ENCODE results near the gene CACFD1. TPM values are rescaled to one million over a fixed set of nuclear protein-coding genes. Genes with fewer than 3 reads are reported as not detected.

Gene CACFD1
- total and polyA plus RNA-seq, 2 experiments from 2014 or later: 61.7 to 64.0 TPM

DNA sequence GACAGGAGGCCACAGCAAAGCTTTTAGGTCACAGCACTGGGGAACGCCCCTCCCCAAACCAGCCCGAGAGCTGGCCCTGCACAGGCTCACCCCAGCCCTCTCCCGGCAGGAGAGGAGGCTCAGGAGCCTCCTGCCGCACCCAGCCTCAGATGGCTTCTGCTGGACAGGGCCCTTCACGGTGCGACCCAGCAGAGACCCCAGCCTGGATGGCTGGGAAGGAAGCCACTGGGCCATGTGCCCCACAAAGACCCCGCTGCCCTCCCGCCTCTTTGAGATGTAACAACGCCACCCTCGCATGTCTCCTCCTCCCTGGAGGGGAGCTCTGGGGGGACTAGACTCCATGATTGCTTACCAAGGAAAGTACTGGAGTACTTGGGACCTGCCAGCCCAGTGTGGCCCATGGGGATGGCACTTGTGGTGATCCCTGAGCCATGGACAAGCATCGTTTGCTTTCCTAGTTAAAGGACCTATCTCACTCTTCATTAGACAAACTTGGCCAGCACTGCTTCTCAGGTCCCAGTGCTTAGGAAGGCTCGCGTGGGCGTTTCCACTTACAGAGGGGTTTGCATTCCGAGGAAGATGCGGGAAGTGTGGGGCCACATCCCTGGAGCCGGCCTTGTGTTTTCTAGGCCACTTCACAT, 56.0 kb downstream of the CACFD1 start:
- Histone ChIP-seq H3K36me3 (no peaks in the 10 kb centered on the region), H3K4me1 (ENCODE audit: low read depth) (no peaks in the 10 kb centered on the region), H3K9me3 (ENCODE audit: low read depth) (no peaks in the 10 kb centered on the region), H3K27ac (no peak overlapping the region), H3K4me3 (no peak overlapping the region), H3K27me3 (no peaks in the 10 kb centered on the region)
- no peak for DNase-seq (ENCODE audit: low read depth in 1 of 2, low spot score in 1 of 2)
- TF ChIP-seq CTCF (IDR thresholded peaks at IDR 0.05; ENCODE audit: low read depth, low read length): no peak

- H3K27ac ChIP-seq: no peak overlapping the region
- no peak for DNase-seq (ENCODE audit: low read depth in 1 of 2, low spot score in 1 of 2)
- H3K27me3 ChIP-seq: no peaks in the 10 kb centered on the region
- TF ChIP-seq CTCF (IDR thresholded peaks at IDR 0.05; ENCODE audit: low read depth, low read length): no peak
- no peaks in the 10 kb centered on the region for H3K9me3 ChIP-seq (ENCODE audit: low read depth)
- H3K4me1 ChIP-seq (ENCODE audit: low read depth): no peaks in the 10 kb centered on the region
- no peaks in the 10 kb centered on the region for H3K36me3 ChIP-seq
- no peak overlapping the region for H3K4me3 ChIP-seq
Measured at GRCh38 chr9:133516256-133516960, 56.6 kb downstream of the CACFD1 start.

DNA sequence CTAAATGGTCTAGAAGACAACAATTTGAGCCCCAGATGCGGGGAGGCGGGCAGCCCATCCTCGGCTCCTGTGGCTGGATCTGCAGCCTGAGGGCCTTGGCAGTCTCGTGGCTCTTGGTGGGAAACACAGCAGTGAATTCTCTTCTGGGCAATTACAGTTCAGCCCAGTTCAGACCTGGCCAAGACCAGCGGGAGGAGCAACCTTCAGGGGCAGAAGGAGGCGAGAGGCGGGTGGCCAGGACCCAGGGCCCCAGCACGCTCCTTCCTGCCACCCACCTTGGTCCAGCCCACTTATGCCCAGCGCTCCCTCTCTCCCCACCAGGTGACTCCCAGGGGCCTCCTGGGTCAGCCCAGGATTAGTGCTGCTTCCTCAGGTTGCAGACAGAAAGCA, 57.2 kb downstream of the CACFD1 start:
- no peak for TF ChIP-seq CTCF (IDR thresholded peaks at IDR 0.05; ENCODE audit: low read depth, low read length)
- H3K4me3 ChIP-seq: no peak overlapping the region
- no peak overlapping the region for H3K27ac ChIP-seq
- no peaks in the 10 kb centered on the region for H3K27me3 ChIP-seq
- H3K4me1 ChIP-seq (ENCODE audit: low read depth): no peaks in the 10 kb centered on the region
- DNase-seq (ENCODE audit: low read depth in 1 of 2, low spot score in 1 of 2): no peak
- H3K9me3 ChIP-seq (ENCODE audit: low read depth): no peaks in the 10 kb centered on the region
- H3K36me3 ChIP-seq: no peaks in the 10 kb centered on the region

DNA sequence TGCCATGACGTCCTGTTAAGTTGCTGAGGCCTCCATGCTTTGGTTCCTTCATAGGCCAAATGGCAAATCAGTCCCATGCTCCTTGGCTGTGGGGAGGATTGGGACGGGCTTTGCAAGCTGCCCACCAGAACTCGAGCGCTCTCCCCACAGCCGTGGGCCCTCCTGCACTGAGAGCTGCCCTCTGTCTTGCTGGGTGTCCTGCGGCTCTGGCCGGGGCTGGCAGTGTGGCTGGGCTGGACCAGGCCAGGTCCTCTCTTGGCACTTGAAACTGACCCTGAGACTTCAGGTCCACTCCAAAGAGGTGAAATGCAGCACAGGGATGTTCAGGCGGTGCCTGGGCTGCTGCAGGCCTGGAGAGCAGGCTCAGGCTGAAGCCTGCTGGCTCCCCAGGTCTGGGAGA, 57.9 kb downstream of the CACFD1 start:
- DNase-seq (ENCODE audit: low read depth in 1 of 2, low spot score in 1 of 2): no peak
- no peak overlapping the region for H3K4me3 ChIP-seq
- no peaks in the 10 kb centered on the region for H3K4me1 ChIP-seq (ENCODE audit: low read depth)
- no peaks in the 10 kb centered on the region for H3K9me3 ChIP-seq (ENCODE audit: low read depth)
- no peak for TF ChIP-seq CTCF (IDR thresholded peaks at IDR 0.05; ENCODE audit: low read depth, low read length)
- no peaks in the 10 kb centered on the region for H3K36me3 ChIP-seq
- no peak overlapping the region for H3K27ac ChIP-seq
- H3K27me3 ChIP-seq: no peaks in the 10 kb centered on the region

GRCh38 chr9:133518200-133518599, 58.4 kb downstream of the CACFD1 start:
- Histone ChIP-seq H3K4me1 (ENCODE audit: low read depth) (peaks cover under 1% of the 10 kb centered on the region), H3K4me3 (no peak overlapping the region), H3K27me3 (no peaks in the 10 kb centered on the region), H3K36me3 (no peaks in the 10 kb centered on the region), H3K9me3 (ENCODE audit: low read depth) (no peaks in the 10 kb centered on the region), H3K27ac (no peak overlapping the region)
- DNase-seq (ENCODE audit: low read depth in 1 of 2, low spot score in 1 of 2): no peak
- TF ChIP-seq CTCF (IDR thresholded peaks at IDR 0.05; ENCODE audit: low read depth, low read length): no peak

All from cardiac muscle cell (in vitro differentiated cells and primary cell).